SK-N-SH (cell line): ENCODE data around the gene KLHL14.

Experiments
- GATA2 ChIP-seq: sonication (generic); formaldehyde crosslinking; IDR thresholded peaks from 2 replicates; pipeline ENCODE4 v1.5.0; 2020; ENCODE audit warnings: mild to moderate bottlenecking, missing genetic modification reagents
- MXI1 ChIP-seq: IDR thresholded peaks from 2 replicates; pipeline ENCODE4 v1.6.1; 2012; ENCODE audit warnings: mild to moderate bottlenecking, low read depth, low read length, improper control_type of control experiment
- NRF1 ChIP-seq: IDR thresholded peaks from 2 replicates; pipeline ENCODE4 v1.6.1; 2012; ENCODE audit warnings: low read depth, mild to moderate bottlenecking, low read length
- SIN3A ChIP-seq: IDR thresholded peaks from 2 replicates; pipeline ENCODE4 v1.6.1; 2012; ENCODE audit warnings: low read depth, mild to moderate bottlenecking, low read length, moderate library complexity, borderline replicate concordance
- TF ChIP-seq, protein P1 (sequence below): fragments of 200-600 bp; sonication (generic); IDR thresholded peaks from 2 replicates; pipeline ENCODE4 v1.6.1; 2017; ENCODE audit warnings: antibody characterized with exemption, mild to moderate bottlenecking, moderate library complexity

DNA sequence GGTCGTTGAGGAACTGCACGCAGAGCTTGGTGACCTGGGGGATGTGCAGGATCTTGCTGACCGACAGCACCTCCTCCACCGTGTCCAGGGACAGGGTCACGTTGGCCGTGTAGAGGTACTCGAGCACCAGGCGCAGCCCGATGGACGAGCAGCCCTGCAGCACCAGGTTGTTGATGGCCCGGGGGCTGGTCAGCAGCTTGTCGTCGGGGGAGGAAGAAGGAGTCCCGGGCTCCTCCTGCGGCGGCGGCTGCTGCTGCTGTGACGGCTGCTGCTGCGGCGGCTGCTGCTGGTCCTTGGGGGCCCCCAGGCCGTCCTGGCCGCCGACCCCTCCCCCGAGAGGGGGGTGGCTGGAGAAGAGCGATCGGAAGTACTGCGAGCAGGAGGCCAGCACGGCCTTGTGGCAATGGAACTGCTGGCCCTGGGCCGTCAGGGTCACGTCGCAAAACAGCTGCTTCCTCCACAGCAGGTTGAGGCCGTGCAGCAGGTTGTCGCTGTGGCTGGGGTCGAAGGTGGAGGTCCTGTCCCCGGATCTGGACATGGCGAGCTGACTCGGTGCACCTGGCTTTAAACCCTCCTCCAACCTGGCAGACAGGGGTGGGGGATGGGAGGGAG is 2.7 kb downstream of the KLHL14 start:
- TF ChIP-seq NRF1 (no peak), MXI1 (no peak), SIN3A (no peak), GATA2 (CRISPR knock-in tag) (no peak)
- TF ChIP-seq, protein P1, sequence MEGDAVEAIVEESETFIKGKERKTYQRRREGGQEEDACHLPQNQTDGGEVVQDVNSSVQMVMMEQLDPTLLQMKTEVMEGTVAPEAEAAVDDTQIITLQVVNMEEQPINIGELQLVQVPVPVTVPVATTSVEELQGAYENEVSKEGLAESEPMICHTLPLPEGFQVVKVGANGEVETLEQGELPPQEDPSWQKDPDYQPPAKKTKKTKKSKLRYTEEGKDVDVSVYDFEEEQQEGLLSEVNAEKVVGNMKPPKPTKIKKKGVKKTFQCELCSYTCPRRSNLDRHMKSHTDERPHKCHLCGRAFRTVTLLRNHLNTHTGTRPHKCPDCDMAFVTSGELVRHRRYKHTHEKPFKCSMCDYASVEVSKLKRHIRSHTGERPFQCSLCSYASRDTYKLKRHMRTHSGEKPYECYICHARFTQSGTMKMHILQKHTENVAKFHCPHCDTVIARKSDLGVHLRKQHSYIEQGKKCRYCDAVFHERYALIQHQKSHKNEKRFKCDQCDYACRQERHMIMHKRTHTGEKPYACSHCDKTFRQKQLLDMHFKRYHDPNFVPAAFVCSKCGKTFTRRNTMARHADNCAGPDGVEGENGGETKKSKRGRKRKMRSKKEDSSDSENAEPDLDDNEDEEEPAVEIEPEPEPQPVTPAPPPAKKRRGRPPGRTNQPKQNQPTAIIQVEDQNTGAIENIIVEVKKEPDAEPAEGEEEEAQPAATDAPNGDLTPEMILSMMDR = no peak
